Endothelial cell of umbilical vein (primary cell): Measurements from ENCODE around the gene OR9A2. TPM values are rescaled to one million over a fixed set of nuclear protein-coding genes. Genes with fewer than 3 reads are reported as not detected.

Experiments
- BruUV-seq: library from RNA; stranded (reverse); fragments of 400-500 nt; replicated peaks from 2 replicates; lab custom pipeline; 2021; lab: Mats Ljungman, UMichigan
- CTCF ChIA-PET: fragments of 300-600, 350-600 bp; sonication (Branson Sonifier 250); formaldehyde crosslinking; loops from one replicate; lab custom pipeline; 2021; ENCODE audit warnings: antibody characterized with exemption, inconsistent platforms; lab: Charles Lee
- POLR2A ChIA-PET: fragments of 300-600, 350-600 bp; sonication (Branson Sonifier 250); formaldehyde crosslinking; loops from one replicate; lab custom pipeline; 2021; ENCODE audit warnings: antibody characterized with exemption, inconsistent platforms; lab: Charles Lee
- DNase-seq: peaks from one replicate; pipeline ENCODE4 v3.0.0-alpha.2; 2011; ENCODE audit warnings: low read depth, low spot score
- FAIRE-seq: peaks from 2 replicates; lab custom pipeline; 2011; peaks lifted over from hg19 to GRCh38; lab: Jason Lieb, UNC
- H2AFZ ChIP-seq: 2 replicates; pipeline ENCODE4 v1.6.0; 2012; ENCODE audit warnings: low read depth, low read length, control low read depth, inconsistent platforms
- H3K27ac ChIP-seq: 2 replicates; pipeline ENCODE4 v1.5.1; 2011; ENCODE audit warnings: low read depth, mild to moderate bottlenecking, control low read depth, low read length, moderate library complexity; ENCODE audit not compliant: insufficient read depth
- H3K27me3 ChIP-seq, 2 experiments: 2 replicates each; pipeline versions ENCODE4 v1.6.0 to v1.6.1; 2011; ENCODE audit warnings: low read length in 2 of 2, mixed read lengths in 1 of 2; ENCODE audit not compliant: control insufficient read depth in 2 of 2, insufficient read depth in 2 of 2
- H3K36me3 ChIP-seq, 2 experiments: 2 replicates in 1 of 2; 3 replicates in 1 of 2; pipeline ENCODE4 v1.5.1; 2011; ENCODE audit warnings: low read length in 2 of 2, mild to moderate bottlenecking in 1 of 2, moderate library complexity in 1 of 2; ENCODE audit not compliant: control insufficient read depth in 2 of 2, insufficient read depth in 2 of 2; ENCODE audit errors: extremely low read depth in 1 of 2
- H3K4me1 ChIP-seq: 3 replicates; pipeline ENCODE4 v1.5.1; 2011; ENCODE audit warnings: mild to moderate bottlenecking, low read length; ENCODE audit not compliant: control insufficient read depth, insufficient read depth; ENCODE audit errors: extremely low read depth
- H3K4me2 ChIP-seq: 2 replicates; pipeline ENCODE4 v1.6.1; 2011; ENCODE audit warnings: low read length, control low read depth, mixed read lengths; ENCODE audit not compliant: insufficient read depth
- H3K4me3 ChIP-seq, 3 experiments: fragments of 200-600 bp in 1 of 3; sonication (generic), shearing (Covaris generic) in 1 of 3; replicated peaks in 1 of 3; 2 replicates each; pipeline ENCODE4 v1.5.1; 2011 to 2016; ENCODE audit warnings: control low read depth in 3 of 3, low read length in 3 of 3, mild to moderate bottlenecking in 2 of 3, inconsistent platforms in 1 of 3, low read depth in 1 of 3, moderate library complexity in 1 of 3; ENCODE audit not compliant: insufficient read depth in 1 of 3
- H3K79me2 ChIP-seq: 2 replicates; pipeline ENCODE4 v1.6.0; 2012; ENCODE audit warnings: low read length, inconsistent platforms; ENCODE audit not compliant: control insufficient read depth, insufficient read depth
- H3K9ac ChIP-seq: replicated peaks from 2 replicates; pipeline ENCODE3; 2011; ENCODE audit warnings: low read length, control low read depth; ENCODE audit not compliant: insufficient read depth; ENCODE audit errors: extremely low read depth
- H3K9me1 ChIP-seq: replicated peaks from 3 replicates; pipeline ENCODE4 v1.6.0; 2011; ENCODE audit warnings: mild to moderate bottlenecking, low read length; ENCODE audit not compliant: control insufficient read depth, insufficient read depth; ENCODE audit errors: extremely low read depth
- H3K9me3 ChIP-seq: replicated peaks from 2 replicates; pipeline ENCODE4 v1.5.1; 2012; ENCODE audit warnings: low read length, inconsistent platforms; ENCODE audit not compliant: control insufficient read depth, insufficient read depth
- H4K20me1 ChIP-seq: replicated peaks from 2 replicates; pipeline ENCODE3; 2011; ENCODE audit warnings: mild to moderate bottlenecking, low read length; ENCODE audit not compliant: control insufficient read depth, insufficient read depth; ENCODE audit errors: extremely low read depth
- EZH2 ChIP-seq: IDR thresholded peaks from 2 replicates; pipeline ENCODE4 v1.6.1; 2012; ENCODE audit warnings: borderline replicate concordance, low read depth, mild to moderate bottlenecking, moderate library complexity, low read length, inconsistent platforms; ENCODE audit not compliant: severe bottlenecking
- FOS ChIP-seq: IDR thresholded peaks from 2 replicates; pipeline ENCODE4 v1.6.1; 2011; ENCODE audit warnings: mild to moderate bottlenecking, low read length, moderate library complexity, borderline replicate concordance; ENCODE audit not compliant: insufficient read depth
- GATA2 ChIP-seq: IDR thresholded peaks from 2 replicates; pipeline ENCODE4 v1.7.0; 2011; ENCODE audit warnings: low read depth, mild to moderate bottlenecking, moderate library complexity, mixed read lengths, low read length; ENCODE audit not compliant: insufficient read length, insufficient read depth
- JUN ChIP-seq: IDR thresholded peaks from 2 replicates; pipeline ENCODE4 v1.6.1; 2011; ENCODE audit warnings: borderline replicate concordance, low read depth; ENCODE audit not compliant: insufficient read length, insufficient read depth
- MYC ChIP-seq: IDR thresholded peaks from one replicate; pipeline ENCODE4 v1.6.1; 2011; ENCODE audit warnings: mild to moderate bottlenecking, low read depth, low read length
- POLR2A ChIP-seq: IDR thresholded peaks from 2 replicates; pipeline ENCODE4 v1.6.1; 2012; ENCODE audit warnings: low read depth, mild to moderate bottlenecking, control low read depth, low read length
- POLR2AphosphoS5 ChIP-seq: IDR thresholded peaks from 2 replicates; pipeline ENCODE4 v1.6.1; 2012; ENCODE audit warnings: low read depth, mild to moderate bottlenecking, control low read depth, low read length, moderate library complexity; ENCODE audit not compliant: insufficient read depth
- dilution Hi-C: fragments of 300-500 bp; cut with MboI; formaldehyde crosslinking; loops from one replicate; pipeline ENCODE4 v1.15.0; 2019; ENCODE audit warnings: low sequenced_read_pairs; ENCODE audit not compliant: extremely low pct_ligation_motif_present
- intact Hi-C: fragments of 100-400 bp; cut with micrococcal nuclease; formaldehyde crosslinking; loops from one replicate; pipeline ENCODE4 v1.10.0; 2022
- polyA plus RNA-seq, 4 experiments: library from polyadenylated mRNA; depleted of rRNA in 3 of 4; stranded (reverse) in 3 of 4; unstranded in 1 of 4; fragments of >200 nt; gene quantifications; 2 replicates each; pipeline versions ENCODE4 v1.2.1 to v1.2.3, GENCODE V29; 2011 to 2012; ENCODE audit warnings: missing spikeins in 1 of 4
- total RNA-seq: library from RNA; stranded (reverse); gene quantifications from 2 replicates; pipeline ENCODE4 v1.2.3, GENCODE V29; 2021
- TF ChIP-seq, protein P1 (sequence below): IDR thresholded peaks from 2 replicates; pipeline ENCODE4 v1.6.1; 2011; ENCODE audit not compliant: insufficient read depth, insufficient read length
- TF ChIP-seq, protein P2 (sequence below), 2 donors: IDR thresholded peaks; 1 replicate in 1 of 2; 2 replicates in 1 of 2; pipeline ENCODE4 v1.5.1; 2011; ENCODE audit warnings: low read length in 2 of 2, mild to moderate bottlenecking in 2 of 2, moderate library complexity in 2 of 2, control low read depth in 1 of 2, inconsistent platforms in 1 of 2, low read depth in 1 of 2; ENCODE audit not compliant: insufficient read depth in 1 of 2; ENCODE audit errors: extremely low read depth in 1 of 2

The OR9A2 gene
- total and polyA plus RNA-seq, 2 donors (not counting 3 experiments of a cell fraction or from before 2014, with no cell fraction given): not detected

DNA sequence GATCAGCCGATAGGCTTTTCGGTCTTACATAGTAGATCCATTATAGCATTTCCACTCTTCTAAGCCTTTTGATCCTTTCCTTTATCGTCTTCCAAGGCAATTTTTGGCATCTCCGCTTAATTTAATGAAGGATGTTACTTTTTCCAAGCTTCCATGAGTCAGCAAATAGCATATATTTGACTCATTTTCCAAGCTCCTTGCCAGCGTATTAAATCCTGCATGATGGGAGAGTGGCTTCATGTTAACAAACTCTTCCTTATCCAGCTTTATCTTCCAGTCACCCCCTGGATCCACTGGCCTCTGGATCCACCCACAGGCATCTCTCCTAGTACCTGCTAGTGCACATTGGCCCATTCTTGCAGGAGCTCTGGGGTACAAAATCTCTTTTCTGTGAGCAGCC, 13.0 kb downstream of the OR9A2 start:
- dilution Hi-C loops: loop anchor here (25.0 kb wide), 1 partner anchor 198 kb away; the partner anchor contains the start of gene TAS2R40
- POLR2A ChIA-PET: no interaction called here

More for the DNA sequence above, 13.0 kb downstream of the OR9A2 start:
- BruUV-seq: no TSS peak
- peaks cover 15% of the 10 kb centered on the region for H3K4me1 ChIP-seq
- H3K79me2 ChIP-seq: no peaks in the 10 kb centered on the region
- H3K4me2 ChIP-seq: peak overlapping the region; percentile 19
- no peak overlapping the region for H3K27ac ChIP-seq
- H3K9me1 ChIP-seq: no peaks in the 10 kb centered on the region
- no peaks in the 10 kb centered on the region for H3K27me3 ChIP-seq
- FAIRE-seq (peak; percentile 66), DNase-seq (peak; percentile 65)
- CTCF ChIA-PET: interaction anchor here (0.7 to 26.4 kb wide), 8 partner anchors 8 to 536 kb away, joined by 3 to 967 read pairs (median 4); partner anchors contain the start of gene TAS2R40
- intact Hi-C loops: loop anchor here (10.0 kb wide), 1 partner anchor 491 kb away; no protein-coding TSS in a partner anchor
- TF ChIP-seq POLR2AphosphoS5 (no peak), POLR2A (no peak), JUN (peak; percentile 28), EZH2 (no peak), FOS (no peak), GATA2 (no peak), MYC (no peak)
- TF ChIP-seq, protein P1, sequence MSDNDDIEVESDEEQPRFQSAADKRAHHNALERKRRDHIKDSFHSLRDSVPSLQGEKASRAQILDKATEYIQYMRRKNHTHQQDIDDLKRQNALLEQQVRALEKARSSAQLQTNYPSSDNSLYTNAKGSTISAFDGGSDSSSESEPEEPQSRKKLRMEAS: no peak
- TF ChIP-seq, protein P2, sequence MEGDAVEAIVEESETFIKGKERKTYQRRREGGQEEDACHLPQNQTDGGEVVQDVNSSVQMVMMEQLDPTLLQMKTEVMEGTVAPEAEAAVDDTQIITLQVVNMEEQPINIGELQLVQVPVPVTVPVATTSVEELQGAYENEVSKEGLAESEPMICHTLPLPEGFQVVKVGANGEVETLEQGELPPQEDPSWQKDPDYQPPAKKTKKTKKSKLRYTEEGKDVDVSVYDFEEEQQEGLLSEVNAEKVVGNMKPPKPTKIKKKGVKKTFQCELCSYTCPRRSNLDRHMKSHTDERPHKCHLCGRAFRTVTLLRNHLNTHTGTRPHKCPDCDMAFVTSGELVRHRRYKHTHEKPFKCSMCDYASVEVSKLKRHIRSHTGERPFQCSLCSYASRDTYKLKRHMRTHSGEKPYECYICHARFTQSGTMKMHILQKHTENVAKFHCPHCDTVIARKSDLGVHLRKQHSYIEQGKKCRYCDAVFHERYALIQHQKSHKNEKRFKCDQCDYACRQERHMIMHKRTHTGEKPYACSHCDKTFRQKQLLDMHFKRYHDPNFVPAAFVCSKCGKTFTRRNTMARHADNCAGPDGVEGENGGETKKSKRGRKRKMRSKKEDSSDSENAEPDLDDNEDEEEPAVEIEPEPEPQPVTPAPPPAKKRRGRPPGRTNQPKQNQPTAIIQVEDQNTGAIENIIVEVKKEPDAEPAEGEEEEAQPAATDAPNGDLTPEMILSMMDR (IDR thresholded peaks at IDR 0.05; ENCODE audit: extremely low read depth in 1 of 2, insufficient read depth in 1 of 2, low read depth in 1 of 2, low read length in 2 of 2): no peak
- peak overlapping the region; percentile 49 for H2AFZ ChIP-seq
- H3K36me3 ChIP-seq: no peaks in the 10 kb centered on the region
- no peak overlapping the region for H3K4me3 ChIP-seq
- no peak overlapping the region for H3K9ac ChIP-seq
- H3K9me3 ChIP-seq: no peaks in the 10 kb centered on the region
- H4K20me1 ChIP-seq: no peaks in the 10 kb centered on the region
